Measurements from ENCODE around the gene YPEL5. TPM values are rescaled to one million over a fixed set of nuclear protein-coding genes. Genes with fewer than 3 reads are reported as not detected.

Gene YPEL5
- total RNA-seq, 1 experiment from 2014 or later: 29.9 TPM

DNA sequence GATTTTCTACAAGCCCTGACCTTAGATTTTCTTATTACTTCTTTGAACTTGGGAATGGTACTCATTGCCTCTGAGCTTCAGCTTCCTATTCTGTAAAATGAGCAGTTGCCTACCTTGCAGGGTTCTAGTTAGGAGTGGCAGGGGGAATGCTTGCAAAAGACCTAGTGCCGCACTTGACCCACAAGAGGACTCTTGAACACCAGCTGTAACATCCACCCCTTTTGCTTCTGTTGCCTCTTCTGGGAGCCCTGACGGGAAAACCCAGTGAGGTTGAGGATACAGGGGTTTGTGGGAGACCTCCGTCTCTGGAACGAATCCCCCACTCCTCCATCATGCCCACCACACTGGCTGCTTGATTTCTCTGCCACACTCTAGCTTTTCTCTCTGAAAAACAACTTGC is 57.5 kb downstream of the YPEL5 start:
- H3K4me2 ChIP-seq (ENCODE audit: low read length): no peak overlapping the region
- no peaks in the 10 kb centered on the region for H3K79me2 ChIP-seq (ENCODE audit: low read length)
- no peak for TF ChIP-seq EZH2 (IDR thresholded peaks at IDR 0.05; ENCODE audit: low read length, unreplicated experiment)
- DNase-seq (no peak), ATAC-seq (no peak)
- H3K9me3 ChIP-seq (ENCODE audit: low read length): no peaks in the 10 kb centered on the region
- no peaks in the 10 kb centered on the region for H3K36me3 ChIP-seq (ENCODE audit: low read depth, low read length)
- H3F3A ChIP-seq (ENCODE audit: low read length, unreplicated experiment): no peaks in the 10 kb centered on the region
- no peak overlapping the region for H3K27ac ChIP-seq (ENCODE audit: low read length)
- no peak overlapping the region for H3K9ac ChIP-seq (ENCODE audit: low read length)
- POLR2A ChIA-PET (ENCODE audit: unreplicated experiment): no interaction called here
- intact Hi-C loops (cut with micrococcal nuclease): no loop called here
- H3K27me3 ChIP-seq (ENCODE audit: low read length): peaks cover 35% of the 10 kb centered on the region; the same call in 1 of the 2 replicates
- H2AFZ ChIP-seq (ENCODE audit: low read length): no peak overlapping the region
- CTCF ChIA-PET: no interaction called here
- H3K4me3 ChIP-seq (ENCODE audit: low read length): no peak overlapping the region
- H4K20me1 ChIP-seq (ENCODE audit: low read length): no peaks in the 10 kb centered on the region
- H3K9me2 ChIP-seq (replicated peaks; ENCODE audit: low read length): no peaks in the 10 kb centered on the region
- H3K4me1 ChIP-seq (ENCODE audit: insufficient read depth, low read length): no peaks in the 10 kb centered on the region
- no TSS peak for BruUV-seq (replicated peaks)

GRCh38 chr2:30205456-30205855 is 58.6 kb downstream of the YPEL5 start:
- BruUV-seq (replicated peaks): no TSS peak
- H3K79me2 ChIP-seq (ENCODE audit: low read length): no peaks in the 10 kb centered on the region
- no peak for TF ChIP-seq EZH2 (IDR thresholded peaks at IDR 0.05; ENCODE audit: low read length, unreplicated experiment)
- TF ChIP-seq, protein P1, sequence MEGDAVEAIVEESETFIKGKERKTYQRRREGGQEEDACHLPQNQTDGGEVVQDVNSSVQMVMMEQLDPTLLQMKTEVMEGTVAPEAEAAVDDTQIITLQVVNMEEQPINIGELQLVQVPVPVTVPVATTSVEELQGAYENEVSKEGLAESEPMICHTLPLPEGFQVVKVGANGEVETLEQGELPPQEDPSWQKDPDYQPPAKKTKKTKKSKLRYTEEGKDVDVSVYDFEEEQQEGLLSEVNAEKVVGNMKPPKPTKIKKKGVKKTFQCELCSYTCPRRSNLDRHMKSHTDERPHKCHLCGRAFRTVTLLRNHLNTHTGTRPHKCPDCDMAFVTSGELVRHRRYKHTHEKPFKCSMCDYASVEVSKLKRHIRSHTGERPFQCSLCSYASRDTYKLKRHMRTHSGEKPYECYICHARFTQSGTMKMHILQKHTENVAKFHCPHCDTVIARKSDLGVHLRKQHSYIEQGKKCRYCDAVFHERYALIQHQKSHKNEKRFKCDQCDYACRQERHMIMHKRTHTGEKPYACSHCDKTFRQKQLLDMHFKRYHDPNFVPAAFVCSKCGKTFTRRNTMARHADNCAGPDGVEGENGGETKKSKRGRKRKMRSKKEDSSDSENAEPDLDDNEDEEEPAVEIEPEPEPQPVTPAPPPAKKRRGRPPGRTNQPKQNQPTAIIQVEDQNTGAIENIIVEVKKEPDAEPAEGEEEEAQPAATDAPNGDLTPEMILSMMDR (conservative IDR thresholded peaks at IDR 0.05; ENCODE audit: low read depth, low read length): no peak
- TF ChIP-seq EZH2phosphoT487 (IDR thresholded peaks at IDR 0.05; ENCODE audit: borderline replicate concordance, low read length): no peak
- H3K9ac ChIP-seq (ENCODE audit: low read length): no peak overlapping the region
- H3F3A ChIP-seq (ENCODE audit: low read length, unreplicated experiment): no peaks in the 10 kb centered on the region
- no peaks in the 10 kb centered on the region for H3K9me2 ChIP-seq (replicated peaks; ENCODE audit: low read length)
- H3K27ac ChIP-seq (ENCODE audit: low read length): no peak overlapping the region
- H3K4me3 ChIP-seq (ENCODE audit: low read length): no peak overlapping the region
- intact Hi-C loops (cut with micrococcal nuclease): no loop called here
- H3K36me3 ChIP-seq (ENCODE audit: low read depth, low read length): no peaks in the 10 kb centered on the region
- H3K4me1 ChIP-seq (ENCODE audit: insufficient read depth, low read length): no peaks in the 10 kb centered on the region
- no peaks in the 10 kb centered on the region for H3K9me3 ChIP-seq (ENCODE audit: low read length)
- H4K20me1 ChIP-seq (ENCODE audit: low read length): no peaks in the 10 kb centered on the region
- no peak overlapping the region for H3K4me2 ChIP-seq (ENCODE audit: low read length)
- H2AFZ ChIP-seq (ENCODE audit: low read length): no peak overlapping the region
- ChIA-PET CTCF (no interaction called here), POLR2A (ENCODE audit: unreplicated experiment) (no interaction called here)
- H3K27me3 ChIP-seq (ENCODE audit: low read length): peaks cover 35% of the 10 kb centered on the region; the same call in 1 of the 2 replicates
- DNase-seq (no peak), ATAC-seq (no peak)

- Histone ChIP-seq H4K20me1 (ENCODE audit: low read length) (no peaks in the 10 kb centered on the region), H3K9me2 (replicated peaks; ENCODE audit: low read length) (no peaks in the 10 kb centered on the region), H3K4me3 (ENCODE audit: low read length) (no peak overlapping the region), H3K27me3 (ENCODE audit: low read length) (peaks cover 35% of the 10 kb centered on the region; the same call in 1 of the 2 replicates), H3K4me1 (ENCODE audit: insufficient read depth, low read length) (no peaks in the 10 kb centered on the region), H3K79me2 (ENCODE audit: low read length) (no peaks in the 10 kb centered on the region), H3K4me2 (ENCODE audit: low read length) (no peak overlapping the region), H3F3A (ENCODE audit: low read length, unreplicated experiment) (no peaks in the 10 kb centered on the region), H2AFZ (ENCODE audit: low read length) (no peak overlapping the region), H3K36me3 (ENCODE audit: low read depth, low read length) (no peaks in the 10 kb centered on the region), H3K27ac (ENCODE audit: low read length) (no peak overlapping the region), H3K9me3 (ENCODE audit: low read length) (no peaks in the 10 kb centered on the region), H3K9ac (ENCODE audit: low read length) (no peak overlapping the region)
- POLR2A ChIA-PET (ENCODE audit: unreplicated experiment): no interaction called here
- TF ChIP-seq, protein P1 (conservative IDR thresholded peaks at IDR 0.05; ENCODE audit: low read depth, low read length): 0 out of 2 replicates have a peak, but pooled peaks have one; percentile 15
- no peak for TF ChIP-seq EZH2 (IDR thresholded peaks at IDR 0.05; ENCODE audit: low read length, unreplicated experiment)
- CTCF ChIA-PET: no interaction called here
- intact Hi-C loops (cut with micrococcal nuclease): no loop called here
- BruUV-seq (replicated peaks): no TSS peak
- ATAC-seq (peak; percentile 38; the same call in 1 of the 2 replicates), DNase-seq (no peak)
Observed at GRCh38 chr2:30206461-30207430, 59.9 kb downstream of the YPEL5 start.

Measured in PC-3 (cell line).